GM23338 (cell line): ENCODE measurements around the gene GAS6.

Source experiments
- CREB1 ChIP-seq: fragments of 250-450 bp; sonication (Bioruptor Pico); IDR thresholded peaks from 2 replicates; pipeline ENCODE4 v1.5.0; 2020; ENCODE audit warnings: low read depth, mild to moderate bottlenecking, moderate library complexity
- CTCF ChIP-seq, 2 experiments: fragments of 200-600 bp in 1 of 2; sonication (generic) in 1 of 2; conservative IDR thresholded peaks; 2 replicates each; pipeline versions ENCODE4 v1.5.1 to v1.6.1; 2016 to 2017; ENCODE audit warnings: antibody characterized with exemption in 2 of 2, low read depth in 2 of 2, mild to moderate bottlenecking in 2 of 2, moderate library complexity in 1 of 2
- EZH2 ChIP-seq: fragments of 200-600 bp; sonication (generic); IDR thresholded peaks from one replicate; pipeline ENCODE4 v1.8.0; 2017; ENCODE audit warnings: antibody characterized with exemption, mild to moderate bottlenecking, low read depth; ENCODE audit not compliant: unreplicated experiment
- EZH2phosphoT487 ChIP-seq: fragments of 200-600 bp; sonication (generic); IDR thresholded peaks from one replicate; pipeline ENCODE4 v1.8.1; 2018; ENCODE audit warnings: antibody characterized with exemption; ENCODE audit not compliant: unreplicated experiment
- REST ChIP-seq: IDR thresholded peaks from one replicate; pipeline ENCODE4 v1.6.1; 2018; ENCODE audit warnings: antibody characterized with exemption; ENCODE audit not compliant: unreplicated experiment
- ZNF114 ChIP-seq: fragments of 250-450 bp; sonication (Bioruptor Pico); IDR thresholded peaks from 2 replicates; pipeline ENCODE4 v1.5.0; 2020; ENCODE audit warnings: mild to moderate bottlenecking, moderate library complexity

- TF ChIP-seq CTCF (conservative IDR thresholded peaks at IDR 0.05; ENCODE audit: low read depth in 2 of 2) (no peak), EZH2phosphoT487 (no peak), REST (no peak), CREB1 (no peak), ZNF114 (CRISPR knock-in tag) (no peak), EZH2 (no peak)
These were observed 76.2 kb downstream of the GAS6 start for GRCh38 chr13:113787694-113788093.
